Measurements from ENCODE around the gene ABCB9.
A peak's percentile ranks its signal among the peaks of the same experiment; 100 is the strongest.
"Not testable (repeated sequence)": the region's sequence is repeated elsewhere in the genome, so short reads cannot be mapped to it uniquely, and the experiment has no call there.

ABCB9 gene

DNA sequence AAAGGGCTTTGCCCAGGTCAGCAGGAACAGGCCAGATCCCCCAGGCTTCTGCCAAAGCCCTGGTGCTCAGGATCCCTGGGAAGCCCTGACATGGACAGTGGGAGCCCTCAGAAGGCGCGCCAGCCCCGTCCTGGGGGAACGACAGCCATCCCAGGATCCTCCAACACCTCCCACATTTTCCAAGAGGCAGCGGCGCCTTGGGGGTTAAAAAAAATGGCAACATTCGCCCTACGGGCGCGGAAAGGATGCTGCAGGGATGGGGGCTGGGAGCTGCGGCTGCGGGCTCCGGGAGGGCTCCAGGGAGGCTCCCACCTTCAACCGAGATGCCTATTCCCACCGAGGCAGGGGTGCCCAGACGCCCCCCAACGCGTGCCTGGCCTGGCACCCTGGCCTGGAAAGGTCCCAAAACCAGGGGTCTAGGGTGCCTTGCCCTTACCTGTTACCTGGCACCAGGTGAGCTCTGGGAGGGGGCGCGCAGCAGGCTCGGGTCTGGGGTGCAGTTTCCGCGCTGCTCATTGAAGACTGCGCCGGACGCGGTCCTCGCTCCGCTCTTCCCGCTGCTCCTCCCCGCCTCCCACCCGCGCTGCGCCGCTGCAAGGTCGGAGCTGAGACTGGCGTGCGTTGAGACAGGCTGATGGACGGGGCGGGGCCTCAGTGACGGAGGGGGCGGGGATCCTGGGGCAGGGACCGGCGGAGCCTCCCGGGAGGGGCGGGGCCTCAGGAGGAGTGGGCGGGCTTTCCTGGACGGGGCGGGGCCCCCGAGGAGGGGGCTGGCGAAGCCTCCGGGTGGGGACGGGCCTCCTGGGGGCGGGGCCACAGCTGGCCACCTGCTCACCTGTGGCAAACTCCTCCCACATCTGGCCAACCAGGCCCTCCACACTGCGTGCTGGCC is at the start of gene ABCB9:
Gene ABCB9 (minus strand): TSS at position 613 of the 892 bp plus-strand sequence. CDS start 6,228 bp downstream, outside the sequence.
- DNase-seq, result peak; percentile 98

DNA sequence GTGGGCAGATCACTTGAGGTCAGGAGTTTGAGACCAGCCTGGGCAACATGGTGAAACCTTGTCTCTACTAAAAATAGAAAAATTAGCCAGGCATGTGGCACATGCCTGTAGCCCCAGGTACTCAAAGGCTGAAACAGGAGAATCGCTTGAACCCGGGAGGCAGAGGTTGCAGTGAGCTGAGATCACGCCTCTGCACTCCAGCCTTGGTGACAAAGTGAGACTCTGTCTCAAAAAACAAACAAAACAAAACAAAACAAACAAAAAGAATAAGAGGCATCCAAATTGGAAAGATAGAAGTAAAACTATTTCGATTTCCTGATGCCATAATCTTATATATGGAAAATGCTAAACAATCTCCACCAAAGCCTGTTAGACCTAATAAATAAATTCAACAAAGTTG is 48.2 kb upstream of the ABCB9 start:
- not testable (repeated sequence) for DNase-seq

DNA sequence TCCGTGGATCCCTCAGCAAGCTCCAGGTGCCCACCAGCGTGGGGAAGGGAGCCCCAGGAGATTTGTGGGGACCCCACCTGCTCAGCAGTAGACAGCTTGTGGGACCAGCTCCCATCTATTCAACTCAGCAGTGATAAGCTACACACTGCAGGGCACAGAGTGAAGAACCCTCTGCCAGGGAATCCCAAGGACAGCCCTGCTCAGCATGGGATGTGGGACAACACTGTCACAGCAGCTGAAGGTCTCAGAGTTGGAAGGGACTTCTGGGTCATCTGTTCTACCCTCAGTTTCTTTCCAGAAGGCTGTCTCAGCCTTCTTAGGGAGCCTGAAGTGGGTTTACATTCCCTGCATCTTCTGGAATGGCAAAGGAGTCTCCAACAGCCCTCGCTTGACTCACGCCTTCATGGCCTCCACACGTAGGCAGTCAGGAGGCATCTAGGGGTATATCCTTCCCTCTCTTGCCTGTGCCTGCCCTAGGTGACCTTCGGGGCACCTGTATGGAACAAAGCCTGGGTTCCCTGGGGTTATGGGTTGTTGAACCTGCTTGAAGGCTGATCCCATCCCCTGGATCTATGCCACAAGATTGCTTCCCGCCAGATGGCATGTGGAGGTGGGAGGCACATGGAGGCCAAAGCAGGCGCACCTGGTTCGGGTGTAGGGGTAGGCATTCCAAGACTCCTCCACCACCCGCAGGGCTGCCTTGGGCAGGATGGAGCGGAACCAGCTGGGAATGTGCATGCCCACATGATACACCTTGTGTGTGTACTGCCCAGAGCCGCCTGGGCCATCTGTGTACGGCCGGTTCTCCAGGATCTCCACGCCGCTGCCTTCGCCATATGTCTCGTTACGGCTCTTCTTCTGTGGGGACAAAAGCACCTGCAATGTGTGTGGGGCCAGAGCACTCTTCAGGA is 47.2 kb upstream of the ABCB9 start:
- no peak for DNase-seq

DNA sequence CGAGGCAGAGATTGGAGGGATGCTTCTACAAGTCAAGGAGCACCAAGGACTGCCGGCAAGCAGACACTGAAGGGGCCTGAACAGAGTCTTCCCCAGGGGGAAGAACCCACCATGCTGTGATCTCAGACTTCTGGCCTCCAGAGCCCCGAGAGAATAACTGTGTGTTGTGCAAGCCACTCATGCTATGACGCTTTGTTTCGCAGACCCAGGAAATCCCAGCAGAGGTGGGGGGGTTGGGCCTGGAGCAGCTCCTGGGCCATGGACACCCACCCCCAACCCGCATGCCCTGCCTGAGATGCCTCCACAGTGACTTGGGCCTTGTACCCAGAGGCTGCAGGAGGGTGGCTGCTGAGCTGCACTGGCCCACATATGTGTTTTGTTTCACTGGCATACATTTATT is 45.4 kb upstream of the ABCB9 start:
- no peak for DNase-seq

DNA sequence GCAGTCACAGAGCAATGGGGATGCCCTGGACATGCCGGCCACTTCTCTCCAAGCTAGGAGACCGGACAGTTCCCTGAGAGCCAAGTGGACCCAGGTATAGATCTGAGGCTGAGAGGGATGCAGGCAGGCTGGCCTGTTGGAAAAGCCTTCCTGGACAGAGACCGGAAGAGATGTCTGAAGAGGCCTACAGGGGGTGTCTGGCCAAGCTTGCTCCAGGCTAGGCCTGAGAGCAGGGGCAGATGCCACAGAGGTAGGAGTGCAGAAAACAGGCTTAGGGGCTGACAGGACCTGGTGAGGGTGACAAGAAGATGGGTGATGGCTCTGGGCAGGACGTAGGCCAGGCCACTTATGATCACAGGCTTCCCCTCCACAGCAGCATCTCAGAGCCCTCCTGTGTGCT is 44.4 kb upstream of the ABCB9 start:
- DNase-seq, result no peak

DNA sequence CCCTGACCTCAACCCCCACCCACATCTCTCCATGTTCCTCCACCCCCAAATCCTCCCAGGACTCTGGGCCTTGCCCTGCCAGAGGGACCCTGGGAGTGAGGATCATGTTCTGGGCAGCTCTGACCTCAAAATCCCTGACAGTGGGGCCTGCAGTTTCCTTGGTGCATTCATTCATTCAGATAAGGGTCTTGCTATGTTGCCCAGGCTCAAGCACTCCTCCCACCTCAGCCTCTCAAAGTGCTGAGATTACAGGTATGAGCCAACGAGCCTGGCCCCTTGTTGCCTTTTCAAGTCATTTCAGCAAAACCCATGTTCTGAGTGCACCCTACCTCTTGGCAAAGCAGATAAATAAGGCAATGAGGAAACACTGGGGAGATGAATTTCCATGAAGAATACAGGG is 43.8 kb upstream of the ABCB9 start:
- DNase-seq, result no peak

DNA sequence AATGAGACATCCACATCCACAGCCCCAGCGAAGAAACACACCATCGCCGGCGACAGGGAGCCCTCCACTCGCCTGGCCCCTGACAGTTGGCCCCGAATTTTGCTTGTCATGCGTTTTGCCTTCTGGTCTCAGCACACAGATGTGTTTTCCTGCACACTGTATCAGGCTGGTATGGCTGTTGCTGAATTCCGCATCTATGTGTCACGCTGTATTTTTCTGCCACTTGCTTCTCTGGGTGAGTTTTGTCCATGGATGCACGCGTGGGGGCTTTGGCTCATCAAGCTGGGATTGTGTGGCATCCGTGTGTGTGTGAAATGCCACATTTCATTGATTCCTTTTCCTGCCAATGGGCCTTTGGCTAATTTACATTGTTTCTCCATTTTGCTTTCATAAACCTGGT is 40.7 kb upstream of the ABCB9 start:
- no peak for DNase-seq

DNA sequence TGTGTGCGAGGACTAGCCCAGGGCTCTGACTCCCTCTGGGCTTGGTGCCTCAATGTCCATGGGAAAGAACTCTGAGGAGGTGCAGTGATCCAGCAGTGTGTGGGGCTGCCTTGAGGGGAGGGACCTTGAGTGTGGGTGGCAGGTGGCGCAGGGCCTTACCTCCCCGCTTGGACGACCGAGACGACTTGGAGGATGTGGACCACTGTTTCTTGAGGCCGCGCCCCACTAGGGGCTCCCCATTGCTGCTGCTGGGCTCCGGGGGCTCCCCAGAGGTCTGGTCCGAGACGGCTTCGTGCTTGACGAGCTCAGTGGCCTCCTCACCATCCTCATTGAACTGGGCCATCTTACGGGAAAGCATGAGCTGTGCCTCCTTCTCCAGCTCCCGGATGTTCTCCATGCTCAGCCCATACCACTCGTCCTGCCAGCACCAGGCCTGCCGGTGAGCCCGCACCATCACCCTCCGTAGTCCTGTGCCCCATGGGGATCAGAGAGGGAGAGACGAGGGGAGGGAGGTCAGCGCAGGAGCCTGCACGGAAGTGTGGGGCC is 38.9 kb upstream of the ABCB9 start:
- DNase-seq, result no peak

DNA sequence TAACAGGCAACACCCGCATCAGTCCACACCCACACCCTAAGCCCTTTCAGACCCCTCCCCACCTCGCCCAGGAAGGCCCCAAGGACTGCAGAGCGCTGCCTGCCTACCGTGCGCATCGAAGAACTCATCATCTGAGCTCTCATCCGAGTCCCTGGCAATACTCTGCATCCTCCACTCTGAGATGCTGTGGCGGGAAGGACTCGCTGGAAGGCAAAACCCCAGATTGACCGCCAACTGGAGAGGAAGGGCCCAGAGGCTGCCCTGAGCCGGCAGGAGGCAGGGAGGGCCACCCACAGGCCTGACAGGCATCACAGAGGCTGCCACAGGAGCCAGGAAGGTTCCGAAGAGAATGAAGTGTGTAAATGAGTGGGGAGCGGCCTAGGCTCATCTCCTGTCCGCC is 38.0 kb upstream of the ABCB9 start:
- DNase-seq, result no peak

DNA sequence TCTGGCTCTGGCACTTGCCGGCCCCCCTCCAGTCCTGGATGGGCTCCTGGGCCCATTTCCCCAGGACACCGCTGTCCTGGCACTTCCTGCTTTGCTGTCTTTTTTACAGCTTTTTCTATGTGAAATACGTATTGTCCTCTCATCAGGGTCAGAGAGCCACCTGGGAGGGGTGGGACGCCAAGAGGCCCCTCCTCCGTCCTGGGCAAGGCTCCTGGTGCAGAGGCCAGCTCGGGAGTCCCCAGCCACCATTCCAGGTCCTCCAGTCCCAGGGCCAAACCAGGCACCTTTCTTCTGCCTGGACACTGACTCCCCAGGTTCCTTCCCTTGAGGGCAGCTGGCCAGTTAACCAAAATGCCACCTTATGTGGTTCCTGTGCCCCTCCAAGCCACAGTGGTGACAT is 37.0 kb upstream of the ABCB9 start:
- no peak for DNase-seq

DNA sequence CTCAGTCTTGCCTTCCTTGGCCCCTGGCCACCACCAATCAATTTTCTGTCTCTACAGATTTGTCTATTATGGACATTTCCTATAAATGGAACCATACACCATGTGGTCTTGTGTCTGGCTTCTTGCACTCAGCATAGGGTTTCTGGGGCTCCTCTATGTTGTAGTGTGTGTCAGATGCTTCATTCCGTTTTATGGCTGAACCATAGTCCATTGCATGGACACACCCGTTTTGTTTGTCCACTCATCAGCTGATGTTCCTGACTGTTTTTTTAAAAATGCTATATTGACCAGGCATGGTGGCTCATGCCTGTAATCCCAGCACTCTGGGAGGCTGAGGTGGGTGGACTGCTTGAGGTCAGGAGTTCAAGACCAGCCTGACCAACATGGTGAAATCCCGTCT is 35.2 kb upstream of the ABCB9 start:
- DNase-seq, result no peak

DNA sequence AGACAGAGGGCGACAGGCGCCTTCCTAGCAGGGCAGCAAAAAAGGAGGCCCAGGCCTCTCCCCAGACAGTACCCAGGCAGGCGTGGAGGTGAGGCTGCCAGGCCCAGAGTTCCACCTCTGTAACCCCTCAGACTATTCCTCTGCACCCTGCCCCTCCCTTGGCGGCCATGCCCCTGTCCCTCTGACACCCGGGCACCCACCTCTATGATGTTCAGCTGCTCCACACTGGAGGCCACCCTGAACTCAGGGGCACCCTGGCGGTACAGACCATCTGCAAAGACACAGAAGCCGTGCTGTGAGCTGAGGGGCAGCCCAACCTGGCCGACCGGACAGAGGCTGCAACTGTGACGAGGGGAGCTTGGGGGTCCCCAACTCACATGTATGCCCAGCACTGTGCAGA is 34.3 kb upstream of the ABCB9 start:
- DNase-seq, result no peak

DNA sequence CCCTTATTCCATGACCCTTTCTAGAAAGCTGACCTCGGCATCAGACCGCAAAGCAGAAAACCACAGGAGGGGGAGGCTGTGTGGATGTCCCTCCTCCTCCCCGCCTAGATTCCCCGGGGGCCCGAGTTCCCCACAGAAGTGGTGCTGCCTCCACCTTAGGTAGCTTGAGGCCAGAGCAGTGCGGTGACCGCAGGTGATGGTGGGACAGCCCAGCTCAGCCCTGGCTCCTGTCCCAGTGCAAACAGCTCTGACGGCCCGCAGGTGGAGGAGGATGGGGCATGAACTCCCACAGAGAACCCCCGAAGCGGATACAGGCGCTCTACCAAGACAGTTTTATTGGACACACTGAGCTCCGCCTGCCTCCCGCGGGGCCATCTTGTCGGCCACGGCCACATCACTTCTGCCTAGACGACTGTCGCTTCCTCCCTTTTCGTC is 33.7 kb upstream of the ABCB9 start:
- DNase-seq, result no peak

DNA sequence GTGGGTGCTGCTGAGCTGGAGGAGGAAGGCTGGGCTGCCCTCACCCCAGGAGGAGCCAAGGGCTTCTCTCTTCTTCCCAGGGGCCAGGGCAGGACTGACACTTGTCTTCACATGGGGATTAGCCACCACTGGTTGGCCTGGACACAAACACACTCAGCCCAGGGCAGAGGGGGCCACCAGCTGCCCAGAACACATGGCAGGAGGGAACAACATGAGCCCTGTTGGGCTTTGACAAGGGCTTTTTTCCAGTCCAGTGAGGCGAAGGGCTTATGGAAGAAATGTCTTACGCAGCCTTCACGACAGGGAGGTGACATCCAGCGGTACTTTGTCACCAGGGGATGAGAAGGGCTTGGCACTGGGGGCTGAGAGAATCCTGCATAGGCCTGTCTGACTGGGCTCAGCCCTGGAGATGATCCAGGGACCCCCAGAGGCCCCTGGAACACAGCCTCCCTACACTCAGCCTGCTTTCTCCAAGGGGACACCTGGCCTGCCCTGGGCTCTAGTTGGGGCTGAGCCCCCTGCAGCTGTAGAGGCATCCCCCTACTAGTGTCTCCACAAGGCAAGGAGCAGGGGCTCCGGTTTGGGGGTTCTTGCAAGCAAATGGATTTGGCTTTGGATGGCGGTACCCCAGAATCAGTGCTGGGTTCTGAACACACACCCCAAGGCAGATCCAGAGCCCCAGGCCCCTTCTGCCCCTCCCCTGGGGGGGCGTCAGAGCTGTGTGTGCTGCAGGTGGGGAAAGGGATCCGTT is 33.1 kb upstream of the ABCB9 start:
- no peak for DNase-seq

DNA sequence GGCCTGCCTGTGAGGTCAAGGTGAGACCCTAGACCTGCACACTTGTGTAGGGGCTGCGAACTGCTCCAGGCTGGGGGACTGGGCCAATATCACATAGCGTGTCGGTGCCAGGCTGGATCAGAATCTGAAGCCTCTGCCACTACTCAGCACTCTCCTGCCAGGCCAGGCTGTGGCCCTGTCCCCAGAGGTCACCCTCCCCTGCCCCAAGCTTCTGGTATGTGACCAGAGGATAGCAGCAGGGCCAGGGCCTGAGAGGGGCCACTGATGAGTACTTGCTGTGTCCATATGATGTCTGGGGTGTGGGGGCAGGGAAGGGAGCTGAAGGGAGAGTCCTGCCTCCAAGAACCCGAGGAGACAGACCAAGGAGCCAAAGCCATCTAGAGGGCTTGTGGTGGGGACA is 32.1 kb upstream of the ABCB9 start:
- no peak for DNase-seq

DNA sequence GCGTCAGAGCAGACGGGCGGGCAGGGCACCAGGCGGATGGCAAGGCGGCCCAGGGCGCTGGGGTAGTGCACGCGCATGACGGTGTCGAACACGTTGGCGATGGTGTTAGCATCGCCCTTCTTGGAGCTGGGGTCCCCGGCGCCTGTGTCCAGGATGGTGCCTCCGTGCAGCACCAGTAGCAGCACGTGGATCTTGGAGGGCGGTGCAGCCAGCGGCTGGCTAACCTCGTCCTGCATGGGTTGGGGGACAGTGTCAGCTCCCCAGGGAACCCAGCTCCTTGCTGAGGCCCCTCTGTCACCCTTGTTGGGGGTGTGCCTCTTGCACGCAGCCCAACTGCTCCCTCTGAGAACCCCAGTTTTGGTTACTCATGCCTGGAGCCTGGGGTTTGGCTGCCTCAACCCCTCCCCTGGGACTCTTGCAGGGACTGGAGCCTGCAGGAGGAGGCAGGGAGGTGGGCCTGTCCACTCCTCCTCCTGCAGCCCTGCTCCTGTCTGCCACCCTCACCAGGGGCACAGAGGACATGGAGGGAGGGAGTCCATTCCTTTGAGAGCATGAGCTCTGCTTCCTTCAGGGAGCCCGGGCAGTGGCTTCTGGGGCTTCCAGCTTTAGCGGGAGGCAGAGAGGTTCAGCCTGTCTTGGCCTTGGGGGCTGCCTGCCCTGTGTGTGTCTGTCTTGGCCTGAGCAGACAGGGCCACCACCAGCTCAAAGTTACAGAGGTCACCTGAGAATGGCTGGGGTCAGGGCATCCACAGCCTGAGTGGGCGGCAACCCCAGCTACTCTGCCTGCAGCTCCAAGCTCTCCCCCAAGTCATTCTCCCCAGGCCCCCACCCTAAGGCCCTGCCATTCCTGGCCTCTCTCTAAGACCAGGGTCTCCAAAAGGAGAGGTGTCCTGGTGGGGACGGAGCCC is 31.3 kb upstream of the ABCB9 start:
- DNase-seq, result no peak

DNA sequence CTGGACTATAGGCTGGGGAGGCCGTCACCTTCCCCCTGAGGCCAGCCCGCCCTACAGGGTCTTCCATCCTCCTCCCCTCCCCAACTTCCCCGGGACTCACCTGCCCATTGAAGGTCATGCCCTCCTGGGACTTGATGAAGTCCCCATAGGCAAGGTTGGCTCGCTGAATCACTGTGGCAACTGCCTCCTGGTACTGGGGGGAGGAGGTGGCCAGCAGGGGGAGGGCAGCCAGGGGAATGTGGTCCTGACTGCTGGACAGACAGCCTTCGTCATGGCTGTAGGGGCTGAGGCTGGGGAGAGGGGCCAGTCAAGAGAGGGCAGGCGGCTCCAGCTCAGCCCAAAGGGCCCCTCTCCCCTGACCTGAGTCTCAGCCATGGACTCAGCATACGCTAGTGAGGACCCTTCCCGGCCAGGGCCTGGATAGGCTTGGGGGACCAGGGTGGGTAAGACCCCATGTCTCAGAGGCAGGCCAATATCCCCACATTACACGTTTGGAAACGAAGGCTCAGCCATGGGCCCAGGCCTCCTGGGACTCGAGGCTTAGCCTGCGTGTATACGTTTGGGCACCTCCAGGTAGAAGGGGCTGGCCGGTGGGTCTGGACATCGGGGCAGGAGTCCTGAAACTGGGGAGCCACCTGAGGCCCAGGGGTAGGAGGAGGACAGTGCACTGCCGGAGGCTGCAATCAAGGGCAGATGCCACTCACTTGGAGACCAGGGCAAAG is 30.5 kb upstream of the ABCB9 start:
- DNase-seq, result no peak

DNA sequence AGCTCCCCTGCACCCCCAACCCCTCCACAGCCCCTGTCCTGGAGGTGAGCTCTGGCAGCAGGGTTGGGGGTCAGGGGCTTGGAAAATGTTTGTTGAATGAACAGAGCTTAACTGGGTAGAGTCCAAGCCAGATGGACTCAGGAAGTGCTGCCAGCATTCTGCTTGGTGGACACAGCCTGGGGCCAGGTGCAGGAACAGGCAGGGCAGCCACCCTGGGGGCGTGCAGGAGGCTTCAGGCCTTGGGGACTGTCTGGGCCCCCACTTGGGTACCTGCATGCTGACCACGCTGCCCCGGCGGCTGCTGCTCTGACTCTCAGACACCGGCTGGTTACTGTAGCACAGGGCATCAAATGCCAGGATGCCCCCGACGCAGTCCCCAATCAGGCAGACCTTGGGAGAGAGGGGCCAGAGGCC is 29.9 kb upstream of the ABCB9 start:
- no peak for DNase-seq

DNA sequence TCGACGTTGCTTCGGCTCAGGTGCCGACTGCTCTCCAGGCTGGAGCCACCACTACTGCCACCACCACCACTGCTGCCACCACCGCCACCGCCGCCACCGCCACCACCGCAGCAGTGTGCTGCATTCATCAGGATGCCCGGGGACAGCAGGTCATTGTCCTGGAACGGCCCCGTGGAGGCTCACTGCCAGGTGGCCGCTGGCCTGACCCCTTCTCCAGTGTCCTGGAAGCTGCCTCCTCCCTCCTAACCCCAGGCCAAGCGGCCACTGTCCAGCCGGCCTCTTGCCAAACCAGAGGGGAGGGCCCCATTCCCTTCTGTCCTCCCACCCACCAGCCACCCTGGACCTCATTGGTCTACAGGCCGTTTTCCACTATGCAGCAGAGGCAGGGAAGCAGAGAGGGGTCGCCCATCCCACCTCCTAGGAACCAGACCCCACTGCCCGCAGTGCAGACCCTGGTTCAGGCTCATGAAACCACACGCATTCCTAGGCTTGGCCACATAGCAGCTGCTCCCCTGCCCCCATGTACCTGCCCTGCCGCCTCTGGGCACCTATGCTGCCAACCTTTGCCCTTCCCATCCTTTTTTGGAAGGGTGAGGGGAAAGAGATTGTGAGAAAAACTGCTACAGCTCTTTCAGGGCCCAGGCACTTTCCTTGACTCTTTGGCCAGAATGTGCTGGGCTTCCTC is 29.4 kb upstream of the ABCB9 start:
- no peak for DNase-seq

DNA sequence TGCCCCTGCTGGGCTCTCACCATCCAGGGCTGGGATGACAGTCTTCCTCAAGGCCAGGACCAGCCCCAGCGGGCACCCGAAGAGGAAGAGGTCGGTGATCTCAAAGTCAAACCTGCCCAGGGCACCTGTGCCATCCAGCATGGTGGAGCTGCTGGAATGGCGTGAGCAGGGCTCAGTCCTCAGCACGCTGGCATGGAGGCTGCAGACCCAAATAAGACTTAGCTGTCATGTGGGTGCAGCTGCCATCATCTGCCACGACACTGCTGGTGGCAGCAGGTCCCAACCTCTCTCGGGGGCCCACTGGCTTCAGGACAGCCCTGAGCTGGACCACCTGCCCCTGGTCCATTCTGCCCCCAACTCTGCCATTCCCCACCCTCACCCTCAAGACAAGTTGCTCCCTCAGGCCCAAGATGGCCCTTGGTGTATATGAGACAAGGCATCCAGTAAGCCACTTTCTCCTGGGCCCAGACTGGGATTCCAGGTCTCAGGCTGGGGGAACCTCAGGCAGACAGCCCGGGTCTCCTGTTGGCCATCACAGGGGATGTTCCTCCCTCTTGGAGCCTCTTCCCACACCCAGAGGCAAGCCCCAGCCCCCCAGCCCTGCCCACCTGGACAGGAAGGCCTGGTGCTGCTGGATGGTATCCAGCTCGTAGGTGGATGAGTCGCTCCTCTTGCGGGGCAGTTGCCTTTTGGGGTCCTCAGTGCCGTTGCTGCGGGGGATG is 28.7 kb upstream of the ABCB9 start:
- DNase-seq, result no peak
